GM12874 (cell line): ENCODE measurements around the gene HOXB7.

Experiments
- TF ChIP-seq, protein P1 (sequence below): IDR thresholded peaks from 2 replicates; pipeline ENCODE4 v1.5.1; 2011; ENCODE audit warnings: low read depth, mild to moderate bottlenecking, control low read depth, low read length, moderate library complexity; ENCODE audit not compliant: insufficient read depth

HOXB7 gene

GRCh38 chr17:48628649-48629410 is 18.0 kb upstream of the HOXB7 start:
- TF ChIP-seq, protein P1, sequence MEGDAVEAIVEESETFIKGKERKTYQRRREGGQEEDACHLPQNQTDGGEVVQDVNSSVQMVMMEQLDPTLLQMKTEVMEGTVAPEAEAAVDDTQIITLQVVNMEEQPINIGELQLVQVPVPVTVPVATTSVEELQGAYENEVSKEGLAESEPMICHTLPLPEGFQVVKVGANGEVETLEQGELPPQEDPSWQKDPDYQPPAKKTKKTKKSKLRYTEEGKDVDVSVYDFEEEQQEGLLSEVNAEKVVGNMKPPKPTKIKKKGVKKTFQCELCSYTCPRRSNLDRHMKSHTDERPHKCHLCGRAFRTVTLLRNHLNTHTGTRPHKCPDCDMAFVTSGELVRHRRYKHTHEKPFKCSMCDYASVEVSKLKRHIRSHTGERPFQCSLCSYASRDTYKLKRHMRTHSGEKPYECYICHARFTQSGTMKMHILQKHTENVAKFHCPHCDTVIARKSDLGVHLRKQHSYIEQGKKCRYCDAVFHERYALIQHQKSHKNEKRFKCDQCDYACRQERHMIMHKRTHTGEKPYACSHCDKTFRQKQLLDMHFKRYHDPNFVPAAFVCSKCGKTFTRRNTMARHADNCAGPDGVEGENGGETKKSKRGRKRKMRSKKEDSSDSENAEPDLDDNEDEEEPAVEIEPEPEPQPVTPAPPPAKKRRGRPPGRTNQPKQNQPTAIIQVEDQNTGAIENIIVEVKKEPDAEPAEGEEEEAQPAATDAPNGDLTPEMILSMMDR, result no peak

DNA sequence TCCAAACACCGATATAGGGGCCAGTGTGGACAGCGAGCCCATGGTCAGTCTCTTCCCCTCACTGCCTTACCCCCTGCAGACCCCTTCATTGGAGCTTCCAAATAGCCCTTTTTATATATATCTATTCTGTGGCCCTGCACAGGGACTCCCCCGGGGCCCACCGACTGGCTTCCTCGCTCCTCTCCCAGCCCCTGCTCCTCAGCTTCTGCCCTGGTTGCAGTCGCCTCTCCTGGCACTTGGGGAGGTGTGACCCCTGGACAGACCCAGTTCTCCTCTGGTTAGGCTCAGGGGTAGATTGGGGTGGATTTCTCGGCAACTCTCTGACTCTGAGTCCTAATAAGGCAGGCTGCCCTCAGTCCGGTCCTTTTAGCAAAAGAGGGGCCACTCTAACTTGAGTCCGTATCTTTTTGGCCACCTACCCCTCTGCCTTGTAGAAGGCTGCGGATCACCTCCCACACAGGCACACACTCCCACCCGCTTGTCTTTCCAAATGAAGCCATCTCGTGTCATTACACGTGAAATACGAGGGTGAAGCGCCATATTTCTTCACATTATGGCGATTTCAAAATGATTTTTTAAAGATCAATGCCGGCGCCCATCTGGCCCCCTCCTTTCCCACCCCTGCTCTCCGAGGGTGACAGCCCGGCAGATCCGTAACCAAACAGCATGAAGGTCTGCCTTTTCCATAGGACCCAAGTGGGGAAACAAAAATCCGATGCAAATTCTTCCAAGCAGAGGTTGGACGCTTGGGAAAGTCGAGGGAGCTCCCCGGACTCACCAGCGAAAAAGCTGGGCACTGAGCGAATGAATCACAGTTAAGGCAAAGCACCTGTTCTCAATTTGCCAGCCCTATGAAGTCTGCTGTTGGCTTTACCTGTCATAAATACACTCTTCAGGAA is 17.1 kb upstream of the HOXB7 start:
- TF ChIP-seq, protein P1, result no peak

DNA sequence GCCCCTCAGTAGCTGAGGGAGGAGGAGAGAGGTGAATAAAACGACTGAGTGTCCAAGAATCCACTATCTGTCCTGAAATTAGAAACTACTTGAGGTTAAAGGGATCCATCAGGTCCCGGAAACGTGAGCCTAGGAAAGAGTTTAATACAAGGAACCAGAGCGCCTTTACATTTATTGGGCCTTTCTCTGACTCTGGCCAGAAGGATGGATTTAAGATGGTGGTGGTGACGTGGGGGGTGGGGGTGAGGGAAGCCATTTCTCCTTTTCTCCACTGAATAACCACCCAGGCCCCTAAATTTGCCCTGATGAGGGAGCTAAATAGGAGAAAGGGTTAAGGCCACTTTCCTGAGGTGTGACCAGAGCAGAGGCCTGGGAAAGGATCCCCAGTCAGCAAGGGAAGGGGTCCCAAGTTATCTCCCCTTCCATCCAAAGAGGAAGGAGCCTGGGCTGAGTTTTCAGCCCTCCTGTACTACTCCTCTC is 16.3 kb upstream of the HOXB7 start:
- TF ChIP-seq, protein P1, result no peak

- TF ChIP-seq, protein P1, result no peak
These were observed 15.7 kb upstream of the HOXB7 start, which contains the start of gene HOXB9 for GRCh38 chr17:48626245-48627117. TSS of gene HOXB9 (minus strand) at chr17:48626358. CDS start at chr17:48626269, 89 bp downstream.

DNA sequence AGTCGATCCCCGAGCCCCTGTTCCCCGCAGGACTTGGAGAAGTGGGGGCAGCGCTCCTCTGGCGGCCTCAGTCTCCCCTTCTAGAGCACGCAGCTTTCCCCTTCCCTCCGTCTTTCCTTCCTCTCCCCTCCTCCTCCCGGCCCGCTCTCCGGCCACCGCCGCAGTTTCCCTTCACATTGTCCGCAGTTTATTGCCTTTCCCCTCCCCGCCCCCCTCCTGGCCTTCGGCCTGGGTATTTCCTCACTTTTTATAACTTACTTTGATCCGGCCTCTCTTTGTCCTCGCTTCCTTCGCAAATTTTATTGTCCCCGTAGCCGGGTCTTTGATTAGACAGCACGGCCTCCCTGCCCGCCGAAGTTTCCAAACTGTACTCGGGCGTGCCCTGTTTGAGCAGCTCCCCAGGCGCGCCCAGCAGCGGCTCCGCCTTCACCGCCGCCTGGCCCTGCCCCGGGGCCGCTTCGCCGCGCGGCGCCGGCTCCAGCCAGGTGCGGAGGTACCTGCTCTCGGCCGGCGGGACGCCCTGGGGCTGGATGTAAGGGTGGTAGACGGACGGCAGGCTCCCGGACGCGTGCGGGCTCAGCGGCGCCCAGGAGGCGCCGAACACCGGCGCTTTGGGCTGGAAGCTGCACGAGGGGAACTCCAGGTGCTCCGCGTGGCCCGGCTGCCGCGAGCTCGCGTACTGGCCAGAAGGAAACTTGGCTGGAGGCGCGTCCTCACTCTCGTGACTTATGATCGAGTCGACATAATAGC is 14.9 kb upstream of the HOXB7 start:
- TF ChIP-seq, protein P1, result no peak

DNA sequence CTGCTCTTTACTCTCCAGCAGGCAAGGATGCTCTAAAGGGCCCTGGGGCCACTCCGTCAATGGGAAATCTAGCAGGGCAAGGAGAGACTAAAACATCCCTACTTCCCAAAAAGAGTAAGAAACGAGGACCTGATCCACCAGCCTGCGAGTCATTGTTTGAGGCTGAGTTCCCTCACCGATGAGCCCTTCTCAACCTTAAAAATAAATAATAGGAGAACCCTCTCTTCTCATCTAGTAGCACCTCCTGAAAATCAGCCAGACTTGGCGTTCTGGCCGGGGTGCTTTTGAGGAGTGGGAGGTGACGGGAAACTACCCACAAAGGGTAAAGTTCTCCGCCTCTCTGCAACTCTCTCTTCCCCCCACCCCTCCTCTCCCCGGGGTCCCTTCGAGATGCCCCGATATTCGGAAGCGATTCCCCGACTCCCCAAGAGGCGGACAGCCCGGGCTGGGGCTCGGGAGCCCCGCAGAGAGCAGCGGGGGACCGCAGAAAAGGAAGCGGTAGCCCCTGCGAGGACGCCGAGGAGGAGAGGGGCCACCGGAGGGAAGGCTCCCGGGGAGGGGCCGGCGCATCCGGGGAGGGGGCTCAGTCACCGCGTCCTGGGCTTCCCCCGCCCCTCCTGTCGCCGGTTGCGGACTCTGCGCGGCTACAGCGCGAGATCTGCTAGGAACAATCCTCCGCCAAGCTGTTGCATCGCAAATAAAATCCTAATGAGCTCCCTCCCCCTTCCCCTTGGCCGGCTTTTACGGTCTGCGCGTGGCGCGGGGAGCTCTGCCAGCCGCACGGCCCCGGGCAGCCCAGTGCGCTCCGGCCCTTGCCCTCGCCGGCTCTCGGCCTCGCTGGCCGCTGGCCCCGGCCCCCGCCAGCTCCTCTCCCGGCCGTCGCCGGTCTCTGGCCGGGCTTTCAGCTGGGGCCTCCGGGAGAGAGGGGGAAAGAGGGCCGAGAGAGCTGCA is 14.0 kb upstream of the HOXB7 start:
- TF ChIP-seq, protein P1, result no peak
